ENCODE measurements around the gene FREM3.
"Not testable (repeated sequence)": the region's sequence is repeated elsewhere in the genome, so short reads cannot be mapped to it uniquely, and the experiment has no call there.

FREM3 gene

DNA sequence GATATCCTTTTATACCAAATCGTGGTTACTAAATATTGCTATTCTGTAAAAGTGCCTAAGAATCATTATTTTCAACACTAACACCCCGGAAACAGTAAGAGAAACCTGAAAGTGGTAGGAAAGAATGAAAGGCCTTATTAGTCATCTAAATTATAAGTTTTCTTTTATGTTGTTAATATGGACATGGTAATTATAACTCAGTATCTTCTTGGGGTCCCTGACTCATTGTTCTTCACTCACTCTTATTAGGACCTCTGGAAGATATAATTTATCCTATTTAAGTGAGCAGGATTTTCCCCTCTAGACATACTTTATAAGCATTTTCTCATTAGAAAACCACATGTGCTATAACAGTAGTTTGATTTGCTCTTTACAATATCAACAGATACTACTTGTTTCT is 136.0 kb downstream of the FREM3 start:
- no peak for DNase-seq

DNA sequence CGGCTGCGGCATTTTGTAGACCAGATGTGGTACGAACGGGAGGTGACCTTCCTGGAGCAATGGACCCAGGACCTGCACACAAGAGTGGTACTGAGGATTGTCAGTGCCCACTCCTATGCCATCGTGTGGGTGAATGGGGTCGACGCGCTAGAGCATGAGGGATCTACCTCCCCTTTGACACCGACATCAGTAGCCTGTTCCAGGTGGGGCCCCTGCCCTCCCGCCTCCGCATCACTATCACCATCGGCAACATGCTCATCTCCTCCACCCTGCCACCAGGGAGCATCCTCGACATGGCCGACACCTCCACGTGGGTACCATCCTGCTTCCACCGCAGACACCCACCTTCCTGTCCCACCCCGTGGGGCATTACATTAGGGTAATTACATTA is 140.7 kb downstream of the FREM3 start:
- DNase-seq = no peak

DNA sequence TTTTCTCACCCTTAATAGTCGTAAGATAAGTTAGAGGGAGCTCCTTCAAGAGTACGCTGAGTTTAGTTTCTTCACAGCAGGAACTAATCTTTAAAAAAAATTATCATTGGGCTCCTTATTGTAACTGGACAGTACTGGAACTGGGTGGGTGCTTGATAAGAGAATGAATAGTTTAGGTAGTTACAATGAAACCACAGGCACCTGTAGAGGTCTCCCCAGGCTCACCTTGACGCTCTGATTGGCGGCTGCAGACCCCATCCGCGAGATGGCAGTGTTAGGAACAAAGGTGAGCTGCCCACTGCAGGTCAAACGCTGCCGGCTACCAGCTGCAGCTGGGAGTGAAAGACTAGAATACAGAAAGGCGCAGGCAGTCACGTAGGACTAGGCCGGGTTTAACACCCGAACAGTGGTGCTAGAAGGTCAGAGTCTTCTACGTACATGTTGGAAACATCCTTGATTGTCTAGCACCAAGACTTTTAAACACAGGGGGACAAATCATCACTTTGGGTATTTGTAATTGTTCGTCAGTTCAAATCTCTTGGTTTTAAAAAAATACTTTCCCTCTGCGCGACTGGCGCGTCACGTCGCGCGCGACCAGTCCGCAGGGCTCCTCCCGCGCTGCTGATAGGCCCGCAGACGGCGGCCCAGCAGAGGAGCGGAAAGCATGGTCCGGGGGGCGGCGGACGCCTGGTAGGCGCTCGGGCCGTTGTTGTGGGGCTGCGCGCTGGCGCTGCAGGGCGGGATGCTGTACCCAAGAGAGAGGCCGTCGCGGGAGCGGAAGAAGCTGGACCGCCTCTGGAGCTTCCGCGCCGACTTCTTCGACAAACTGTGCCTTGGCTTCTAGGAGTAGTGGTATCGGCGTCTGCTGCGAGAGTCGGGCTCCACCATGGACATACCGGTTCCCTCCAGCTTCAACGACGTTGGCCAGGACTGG is 141.4 kb downstream of the FREM3 start:
- DNase-seq = peak; percentile 39

DNA sequence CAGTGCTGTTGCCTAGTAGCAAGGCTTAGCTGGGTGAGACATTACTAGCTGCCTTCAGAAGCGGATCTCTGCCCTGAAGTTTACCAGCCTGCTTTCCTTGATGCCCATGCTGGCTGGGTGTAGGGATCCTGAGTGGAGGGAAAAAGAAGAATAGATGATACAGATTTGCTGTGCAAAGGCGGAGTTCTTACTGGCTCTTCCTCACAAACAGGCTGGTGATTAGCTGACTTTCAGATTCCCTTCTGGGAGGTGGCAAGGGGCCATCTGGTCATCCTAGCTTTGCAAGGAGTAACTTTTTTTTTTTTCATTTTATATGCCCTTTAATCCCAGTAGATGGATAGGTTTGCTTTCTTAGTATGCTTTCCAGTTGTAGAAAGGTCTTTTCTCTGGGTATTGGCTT is 142.2 kb downstream of the FREM3 start:
- DNase-seq = no peak

DNA sequence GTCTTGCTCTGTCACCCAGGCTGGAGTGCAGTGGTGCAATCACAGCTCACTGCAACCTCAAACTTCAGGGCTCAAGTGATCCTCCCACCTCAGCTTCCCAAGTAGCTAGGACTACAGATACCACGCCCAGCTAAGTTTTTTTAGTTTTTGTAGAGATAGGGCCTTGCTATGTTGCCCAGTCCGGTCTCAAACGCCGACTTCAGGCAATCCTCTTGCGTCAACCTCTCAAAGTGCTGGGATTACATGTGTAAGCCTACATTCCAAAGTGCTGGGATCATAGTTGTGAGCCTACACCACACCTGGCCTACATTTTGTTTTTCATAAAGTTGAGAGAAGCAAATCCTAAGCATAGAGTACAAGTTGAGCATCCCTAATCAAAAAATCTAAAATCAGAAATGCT is 144.8 kb downstream of the FREM3 start:
- no peak for DNase-seq

DNA sequence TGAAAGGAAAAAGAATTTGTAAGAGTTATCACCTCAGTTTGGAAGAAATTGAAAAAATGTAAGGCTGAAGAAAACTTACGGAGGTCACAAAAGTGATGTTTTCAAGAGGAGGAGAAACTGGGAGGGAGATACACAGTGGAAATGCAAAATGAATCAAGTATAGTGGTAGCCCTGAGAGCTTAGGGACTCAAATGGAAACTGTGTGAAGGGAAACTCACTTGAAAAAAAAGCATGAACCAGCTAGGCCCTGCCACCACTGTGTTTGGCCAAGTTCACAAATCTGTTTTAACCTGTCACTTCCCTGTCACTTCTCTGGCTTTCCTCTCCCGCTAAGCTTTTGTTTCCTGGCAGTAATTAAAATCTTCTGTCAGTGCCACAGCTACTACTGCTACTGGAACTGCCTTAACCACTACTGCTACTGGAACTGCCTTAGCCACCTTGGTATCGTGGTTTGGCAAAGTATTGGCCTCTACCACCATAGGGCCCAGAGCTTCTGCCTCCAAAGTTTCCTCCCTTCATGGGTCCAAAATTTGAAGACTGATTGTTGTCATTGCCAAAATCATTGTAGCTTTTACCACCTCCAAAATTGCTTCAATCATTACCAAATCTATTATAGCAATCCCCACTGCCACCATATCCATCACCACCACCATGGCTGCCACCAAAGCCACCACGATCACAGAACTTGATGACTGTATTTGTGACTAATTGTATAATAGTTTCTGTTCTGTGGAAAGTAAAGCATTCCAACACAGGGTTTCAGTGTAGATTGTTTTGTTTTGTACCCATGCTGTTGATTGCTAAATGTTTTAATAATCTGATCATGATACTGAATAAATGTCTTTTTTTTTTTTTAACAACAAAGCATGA is 145.5 kb downstream of the FREM3 start:
- no peak for DNase-seq

DNA sequence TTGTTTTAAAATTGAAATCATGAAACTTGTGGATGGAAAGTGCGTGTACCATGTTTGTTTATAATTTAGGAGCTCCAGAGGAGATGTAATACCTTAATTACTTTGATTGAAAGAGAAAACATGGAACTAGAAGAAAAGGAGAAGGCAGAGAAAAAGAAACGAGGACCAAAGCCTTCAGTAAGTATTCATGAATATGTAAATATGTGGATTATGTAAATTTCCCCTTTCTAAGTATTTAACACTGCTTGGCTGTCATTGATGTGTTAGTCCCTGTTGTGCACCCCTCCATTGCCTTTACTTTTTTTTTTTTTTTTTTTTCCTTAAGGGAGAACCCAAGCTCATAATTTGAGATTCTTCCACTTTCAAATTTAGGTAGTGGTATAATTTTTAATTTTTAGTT is 150.5 kb downstream of the FREM3 start:
- no peak for DNase-seq

DNA sequence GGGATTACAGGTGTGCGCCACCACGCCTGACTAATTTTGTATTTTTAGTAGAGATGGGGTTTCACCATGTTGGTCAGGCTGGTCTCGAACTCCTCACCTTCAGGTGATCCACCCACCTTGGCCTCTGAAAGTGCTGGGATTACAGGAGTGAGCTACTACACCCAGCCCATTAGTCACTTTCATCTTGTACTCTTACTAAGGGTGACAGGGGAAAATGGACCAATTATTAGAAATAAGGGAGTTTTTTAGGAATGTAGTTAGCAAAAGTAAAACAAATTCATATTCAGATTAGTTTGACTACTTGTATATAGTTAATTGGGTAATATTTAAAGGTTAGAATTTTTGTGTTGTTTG is 160.8 kb downstream of the FREM3 start:
- DNase-seq = no peak

DNA sequence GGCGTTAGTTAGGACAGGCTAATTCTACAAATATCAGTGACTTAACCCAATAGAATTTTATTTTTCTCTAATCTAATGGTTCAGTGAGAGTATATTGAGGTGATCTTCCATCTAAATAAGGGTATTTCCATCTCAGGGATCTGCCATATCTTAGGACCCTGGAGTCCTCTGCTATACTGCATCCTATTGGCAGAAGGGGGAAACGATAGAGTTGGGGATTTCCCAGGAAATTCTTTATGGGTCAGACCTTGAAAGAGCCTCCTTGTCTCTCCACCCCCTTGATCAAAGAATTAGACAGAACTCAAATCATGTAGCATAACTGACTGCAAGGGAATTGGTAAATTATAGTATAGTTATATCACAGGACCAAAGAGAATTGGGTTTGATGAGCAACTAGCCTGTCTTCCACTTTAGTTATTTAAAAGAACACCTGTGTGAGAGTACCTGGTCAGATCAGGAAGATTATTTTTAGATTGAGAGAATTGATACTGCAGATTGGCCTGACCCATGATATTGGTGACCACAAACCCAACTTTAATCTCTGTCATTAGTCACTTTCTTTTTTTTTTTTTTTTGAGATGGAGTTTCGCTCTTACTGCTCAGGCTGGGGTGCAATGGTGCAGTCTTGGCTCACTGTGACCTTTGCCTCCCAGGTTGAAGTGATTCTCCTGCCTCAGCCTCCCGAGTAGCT is 161.4 kb downstream of the FREM3 start:
- no peak for DNase-seq

DNA sequence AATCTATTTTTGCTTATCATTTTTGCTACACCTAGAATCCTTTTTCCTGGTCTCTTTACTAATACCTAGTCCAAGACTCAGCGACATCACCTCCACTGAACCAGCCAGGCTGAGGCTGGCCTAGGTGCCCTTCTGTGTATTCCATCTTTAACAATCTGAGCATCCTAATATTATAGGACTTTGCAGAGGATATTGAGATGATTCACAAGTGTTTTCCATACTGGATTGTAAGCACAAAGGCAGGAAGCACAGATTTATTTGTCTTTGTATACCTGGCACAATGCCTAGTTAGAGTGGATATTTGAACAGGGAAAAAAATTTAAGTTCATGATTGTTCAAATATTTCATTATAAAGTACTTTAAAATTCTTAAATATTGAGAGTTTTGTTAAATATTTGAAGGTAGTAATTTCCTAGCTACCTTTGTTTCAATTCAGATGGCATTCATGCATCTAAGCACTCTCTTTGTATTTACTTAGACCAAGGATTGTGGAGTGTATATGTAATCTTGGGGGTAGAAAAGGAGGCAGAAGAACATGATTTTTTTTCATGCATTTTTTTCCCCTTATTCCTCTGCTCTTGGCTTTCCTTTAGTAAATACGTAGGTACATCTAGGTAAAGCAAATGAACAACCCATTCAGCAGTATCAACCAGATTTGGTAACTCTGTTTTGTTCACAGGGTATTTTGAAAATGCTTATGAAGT is 168.5 kb downstream of the FREM3 start:
- DNase-seq = no peak

DNA sequence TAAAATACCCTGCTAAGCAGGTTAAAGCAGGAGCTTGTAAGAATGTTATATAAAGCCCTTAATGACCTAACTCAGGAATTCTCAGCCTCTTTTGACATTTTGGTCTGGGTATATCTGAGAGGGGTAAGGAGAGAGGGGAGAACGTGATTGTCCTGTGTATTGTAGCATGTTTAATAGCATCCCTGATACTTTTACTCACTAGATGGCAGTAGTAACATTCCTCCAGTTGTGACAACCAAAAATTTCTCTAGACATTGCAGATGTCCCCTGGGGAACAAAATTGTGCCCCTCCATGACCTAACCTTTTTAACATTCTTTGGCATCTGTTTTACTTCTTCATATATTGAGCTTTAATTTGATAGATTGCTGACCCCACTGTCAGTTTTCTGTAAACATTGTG is 169.1 kb downstream of the FREM3 start:
- peak; percentile 0 for DNase-seq

DNA sequence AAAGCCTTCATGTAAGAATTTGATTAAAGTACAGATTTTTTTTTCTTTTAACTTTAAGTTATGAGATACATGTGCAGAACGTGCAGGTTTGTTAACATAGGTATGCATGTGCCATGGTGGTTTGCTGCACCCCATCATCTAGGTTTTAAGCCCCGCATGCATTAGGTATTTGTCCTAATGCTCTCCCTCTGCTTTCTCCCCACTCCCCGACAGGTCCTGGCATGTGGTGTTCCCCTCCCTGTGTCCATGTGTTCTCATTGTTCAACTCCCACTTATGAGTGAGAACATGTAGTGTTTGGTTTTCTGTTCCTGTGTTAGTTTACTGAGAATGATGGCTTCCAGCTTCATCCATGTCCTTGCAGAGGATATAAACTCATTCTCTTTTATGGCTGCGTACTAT is 172.4 kb downstream of the FREM3 start:
- DNase-seq = not testable (repeated sequence)
